ENCODE data around the gene PDE10A. TPM values are rescaled to one million over a fixed set of nuclear protein-coding genes. Genes with fewer than 3 reads are reported as not detected.
A peak's percentile ranks its signal among the peaks of the same experiment; 100 is the strongest.

The PDE10A gene
- total RNA-seq, 1 donor from 2014 or later = 5.4 TPM

- Histone ChIP-seq H3K4me3 (ENCODE audit: insufficient read depth, low read depth, low read length) (no peak overlapping the region), H3K27me3 (ENCODE audit: insufficient read depth, low read length) (no peaks in the 10 kb centered on the region), H3K79me2 (ENCODE audit: insufficient read depth, low read length) (no peaks in the 10 kb centered on the region), H3K4me2 (ENCODE audit: low read length) (peak overlapping the region; percentile 63), H3K27ac (ENCODE audit: low read depth, low read length) (peak overlapping the region; percentile 16), H4K20me1 (ENCODE audit: insufficient read depth, low read length) (no peaks in the 10 kb centered on the region), H3K4me1 (ENCODE audit: insufficient read depth, low read length) (peaks cover 12% of the 10 kb centered on the region), H2AFZ (ENCODE audit: low read depth, low read length) (no peak overlapping the region), H3K9me3 (ENCODE audit: insufficient read depth, low read depth, low read length) (no peaks in the 10 kb centered on the region), H3K36me3 (ENCODE audit: insufficient read depth, low read length) (no peaks in the 10 kb centered on the region), H3K9ac (ENCODE audit: low read length) (peak overlapping the region; percentile 46)
- H3K36me3 Mint-ChIP-seq (ENCODE audit: low read depth, unreplicated experiment) = no peaks in the 10 kb centered on the region
- no peaks in the 10 kb centered on the region for H3K27me3 Mint-ChIP-seq (ENCODE audit: low read depth, unreplicated experiment)
- FAIRE-seq = no peak
- no peaks in the 10 kb centered on the region for H3K9me3 Mint-ChIP-seq (ENCODE audit: unreplicated experiment)
- peak overlapping the region; percentile 60 for H3K4me3 Mint-ChIP-seq (ENCODE audit: unreplicated experiment)
- peaks cover 33% of the 10 kb centered on the region for H3K4me1 Mint-ChIP-seq (ENCODE audit: low read depth, unreplicated experiment)
- peak; percentile 17 for DNase-seq (ENCODE audit: low read depth)
- H3K27ac Mint-ChIP-seq (ENCODE audit: unreplicated experiment) = peak overlapping the region; percentile 91
- TF ChIP-seq EZH2 (IDR thresholded peaks at IDR 0.05; ENCODE audit: insufficient read depth, low read length) (no peak), CTCF (IDR thresholded peaks at IDR 0.05; ENCODE audit: insufficient read depth, low read depth, low read length) (no peak)
Measured at GRCh38 chr6:165636402-165637048, 26.5 kb downstream of the PDE10A start.

GRCh38 chr6:165635965-165636364 is 27.1 kb downstream of the PDE10A start:
- no peak for DNase-seq (ENCODE audit: low read depth)
- Mint-ChIP-seq H3K4me1 (ENCODE audit: low read depth, unreplicated experiment) (peaks cover 33% of the 10 kb centered on the region), H3K9me3 (ENCODE audit: unreplicated experiment) (no peaks in the 10 kb centered on the region), H3K4me3 (ENCODE audit: unreplicated experiment) (peak overlapping the region; percentile 60), H3K27me3 (ENCODE audit: low read depth, unreplicated experiment) (no peaks in the 10 kb centered on the region), H3K27ac (ENCODE audit: unreplicated experiment) (peak overlapping the region; percentile 91), H3K36me3 (ENCODE audit: low read depth, unreplicated experiment) (no peaks in the 10 kb centered on the region)
- H3K36me3 ChIP-seq (ENCODE audit: insufficient read depth, low read length) = no peaks in the 10 kb centered on the region
- H3K27ac ChIP-seq (ENCODE audit: low read depth, low read length) = peak overlapping the region; percentile 16
- no peaks in the 10 kb centered on the region for H4K20me1 ChIP-seq (ENCODE audit: insufficient read depth, low read length)
- H3K79me2 ChIP-seq (ENCODE audit: insufficient read depth, low read length) = no peaks in the 10 kb centered on the region
- no peak for TF ChIP-seq CTCF (IDR thresholded peaks at IDR 0.05; ENCODE audit: insufficient read depth, low read depth, low read length)
- peak overlapping the region; percentile 46 for H3K9ac ChIP-seq (ENCODE audit: low read length)
- H3K27me3 ChIP-seq (ENCODE audit: insufficient read depth, low read length) = no peaks in the 10 kb centered on the region
- no peak overlapping the region for H3K4me3 ChIP-seq (ENCODE audit: insufficient read depth, low read depth, low read length)
- H3K9me3 ChIP-seq (ENCODE audit: insufficient read depth, low read depth, low read length) = no peaks in the 10 kb centered on the region
- H2AFZ ChIP-seq (ENCODE audit: low read depth, low read length) = no peak overlapping the region
- H3K4me1 ChIP-seq (ENCODE audit: insufficient read depth, low read length) = peaks cover 12% of the 10 kb centered on the region
- no peak for FAIRE-seq
- H3K4me2 ChIP-seq (ENCODE audit: low read length) = peak overlapping the region; percentile 63

GRCh38 chr6:165634101-165634880 is 28.8 kb downstream of the PDE10A start:
- no peak overlapping the region for H3K27ac Mint-ChIP-seq (ENCODE audit: unreplicated experiment)
- Histone ChIP-seq H3K9me3 (ENCODE audit: insufficient read depth, low read depth, low read length) (no peaks in the 10 kb centered on the region), H3K9ac (ENCODE audit: low read length) (no peak overlapping the region), H4K20me1 (ENCODE audit: insufficient read depth, low read length) (no peaks in the 10 kb centered on the region), H3K27me3 (ENCODE audit: insufficient read depth, low read length) (no peaks in the 10 kb centered on the region), H3K27ac (ENCODE audit: low read depth, low read length) (no peak overlapping the region), H3K4me1 (ENCODE audit: insufficient read depth, low read length) (peaks cover 12% of the 10 kb centered on the region), H3K36me3 (ENCODE audit: insufficient read depth, low read length) (no peaks in the 10 kb centered on the region), H2AFZ (ENCODE audit: low read depth, low read length) (no peak overlapping the region), H3K4me3 (ENCODE audit: insufficient read depth, low read depth, low read length) (no peak overlapping the region), H3K4me2 (ENCODE audit: low read length) (no peak overlapping the region), H3K79me2 (ENCODE audit: insufficient read depth, low read length) (no peaks in the 10 kb centered on the region)
- H3K9me3 Mint-ChIP-seq (ENCODE audit: unreplicated experiment) = no peaks in the 10 kb centered on the region
- FAIRE-seq = no peak
- no peaks in the 10 kb centered on the region for H3K36me3 Mint-ChIP-seq (ENCODE audit: low read depth, unreplicated experiment)
- H3K27me3 Mint-ChIP-seq (ENCODE audit: low read depth, unreplicated experiment) = no peaks in the 10 kb centered on the region
- no peak for DNase-seq (ENCODE audit: low read depth)
- TF ChIP-seq CTCF (IDR thresholded peaks at IDR 0.05; ENCODE audit: insufficient read depth, low read depth, low read length) (no peak), EZH2 (IDR thresholded peaks at IDR 0.05; ENCODE audit: insufficient read depth, low read length) (no peak)
- peaks cover 40% of the 10 kb centered on the region for H3K4me1 Mint-ChIP-seq (ENCODE audit: low read depth, unreplicated experiment)
- no peak overlapping the region for H3K4me3 Mint-ChIP-seq (ENCODE audit: unreplicated experiment)
